ENCODE measurements around the gene ULK1. TPM values are rescaled to one million over a fixed set of nuclear protein-coding genes. Genes with fewer than 3 reads are reported as not detected.

ULK1 gene
- total RNA-seq, 1 experiment from 2014 or later, result 48.9 TPM

DNA sequence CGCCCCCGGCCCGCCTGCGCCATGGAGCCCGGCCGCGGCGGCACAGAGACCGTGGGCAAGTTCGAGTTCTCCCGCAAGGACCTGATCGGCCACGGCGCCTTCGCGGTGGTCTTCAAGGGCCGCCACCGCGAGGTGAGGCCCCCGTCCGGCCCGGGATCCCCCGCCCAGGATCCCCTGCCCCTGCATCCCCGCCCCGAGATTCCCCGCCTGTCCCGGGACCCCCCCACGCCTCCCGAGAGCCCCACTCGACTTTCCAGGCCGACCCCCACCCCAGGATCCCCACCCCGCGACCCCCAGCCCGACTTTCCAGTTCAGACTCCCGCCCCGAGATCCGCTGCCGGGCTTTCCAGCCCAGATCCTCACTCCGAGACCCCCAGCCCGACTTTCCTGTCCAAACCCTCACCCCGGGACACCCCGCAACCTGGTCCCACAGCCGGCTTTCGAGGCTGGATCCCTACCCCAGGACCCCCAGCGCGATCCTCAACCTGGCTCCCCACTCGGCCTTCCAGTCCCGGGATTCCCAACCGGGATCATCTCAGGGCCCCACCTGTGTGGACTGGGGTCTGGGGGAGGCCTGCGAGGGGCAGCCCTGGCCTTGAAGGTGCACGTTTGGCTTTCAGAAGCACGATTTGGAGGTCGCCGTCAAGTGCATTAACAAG, 688 bp downstream of the ULK1 start:
- DNase-seq, result no peak
- H3K36me3 Mint-ChIP-seq (ENCODE audit: insufficient read depth, unreplicated experiment), result peaks cover 29% of the 10 kb centered on the region
- H3K27ac Mint-ChIP-seq (ENCODE audit: unreplicated experiment), result peak overlapping the region; percentile 76
- CTCF ChIA-PET, result no interaction called here
- peaks cover 3% of the 10 kb centered on the region for H3K27me3 Mint-ChIP-seq (ENCODE audit: unreplicated experiment)
- BruUV-seq (replicated peaks), result no TSS peak
- peak overlapping the region; percentile 80 for H3K4me3 Mint-ChIP-seq (ENCODE audit: low read depth, unreplicated experiment)
- peaks cover 8% of the 10 kb centered on the region for H3K4me1 Mint-ChIP-seq (ENCODE audit: low read depth, unreplicated experiment)
- TF ChIP-seq, protein P1, sequence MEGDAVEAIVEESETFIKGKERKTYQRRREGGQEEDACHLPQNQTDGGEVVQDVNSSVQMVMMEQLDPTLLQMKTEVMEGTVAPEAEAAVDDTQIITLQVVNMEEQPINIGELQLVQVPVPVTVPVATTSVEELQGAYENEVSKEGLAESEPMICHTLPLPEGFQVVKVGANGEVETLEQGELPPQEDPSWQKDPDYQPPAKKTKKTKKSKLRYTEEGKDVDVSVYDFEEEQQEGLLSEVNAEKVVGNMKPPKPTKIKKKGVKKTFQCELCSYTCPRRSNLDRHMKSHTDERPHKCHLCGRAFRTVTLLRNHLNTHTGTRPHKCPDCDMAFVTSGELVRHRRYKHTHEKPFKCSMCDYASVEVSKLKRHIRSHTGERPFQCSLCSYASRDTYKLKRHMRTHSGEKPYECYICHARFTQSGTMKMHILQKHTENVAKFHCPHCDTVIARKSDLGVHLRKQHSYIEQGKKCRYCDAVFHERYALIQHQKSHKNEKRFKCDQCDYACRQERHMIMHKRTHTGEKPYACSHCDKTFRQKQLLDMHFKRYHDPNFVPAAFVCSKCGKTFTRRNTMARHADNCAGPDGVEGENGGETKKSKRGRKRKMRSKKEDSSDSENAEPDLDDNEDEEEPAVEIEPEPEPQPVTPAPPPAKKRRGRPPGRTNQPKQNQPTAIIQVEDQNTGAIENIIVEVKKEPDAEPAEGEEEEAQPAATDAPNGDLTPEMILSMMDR (IDR thresholded peaks at IDR 0.05; ENCODE audit: unreplicated experiment), result no peak
- intact Hi-C loops (cut with micrococcal nuclease; ENCODE audit: unreplicated experiment), result no loop called here
- no peaks in the 10 kb centered on the region for H3K9me3 Mint-ChIP-seq (ENCODE audit: low read depth, unreplicated experiment)

DNA sequence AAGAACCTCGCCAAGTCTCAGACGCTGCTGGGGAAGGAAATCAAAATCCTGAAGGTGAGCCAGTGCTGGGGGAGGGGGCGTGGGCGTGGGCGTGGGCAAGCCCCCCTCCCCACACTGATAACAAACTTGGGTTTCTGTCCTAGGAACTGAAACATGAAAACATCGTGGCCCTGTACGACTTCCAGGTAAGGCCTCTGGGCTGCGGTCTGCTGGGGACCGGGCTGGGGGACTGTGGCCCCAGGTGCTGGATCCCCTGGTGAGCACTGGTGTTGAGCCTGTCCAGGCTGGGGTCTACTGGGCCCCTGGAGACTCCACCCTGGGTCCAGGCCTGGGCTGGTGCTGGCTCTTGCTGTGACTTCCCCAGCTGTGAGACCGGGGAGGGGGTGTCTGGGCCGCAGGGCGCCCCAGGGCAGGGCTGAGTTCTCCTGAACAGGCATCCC, 1.2 kb downstream of the ULK1 start:
- Mint-ChIP-seq H3K9me3 (ENCODE audit: low read depth, unreplicated experiment) (no peaks in the 10 kb centered on the region), H3K36me3 (ENCODE audit: insufficient read depth, unreplicated experiment) (peaks cover 33% of the 10 kb centered on the region), H3K4me3 (ENCODE audit: low read depth, unreplicated experiment) (peak overlapping the region; percentile 80), H3K4me1 (ENCODE audit: low read depth, unreplicated experiment) (peaks cover 8% of the 10 kb centered on the region), H3K27ac (ENCODE audit: unreplicated experiment) (peak overlapping the region; percentile 76), H3K27me3 (ENCODE audit: unreplicated experiment) (no peaks in the 10 kb centered on the region)
- intact Hi-C loops (cut with micrococcal nuclease; ENCODE audit: unreplicated experiment), result no loop called here
- BruUV-seq (replicated peaks), result no TSS peak
- CTCF ChIA-PET, result no interaction called here
- TF ChIP-seq, protein P1 (IDR thresholded peaks at IDR 0.05; ENCODE audit: unreplicated experiment), result no peak
- no peak for DNase-seq

DNA sequence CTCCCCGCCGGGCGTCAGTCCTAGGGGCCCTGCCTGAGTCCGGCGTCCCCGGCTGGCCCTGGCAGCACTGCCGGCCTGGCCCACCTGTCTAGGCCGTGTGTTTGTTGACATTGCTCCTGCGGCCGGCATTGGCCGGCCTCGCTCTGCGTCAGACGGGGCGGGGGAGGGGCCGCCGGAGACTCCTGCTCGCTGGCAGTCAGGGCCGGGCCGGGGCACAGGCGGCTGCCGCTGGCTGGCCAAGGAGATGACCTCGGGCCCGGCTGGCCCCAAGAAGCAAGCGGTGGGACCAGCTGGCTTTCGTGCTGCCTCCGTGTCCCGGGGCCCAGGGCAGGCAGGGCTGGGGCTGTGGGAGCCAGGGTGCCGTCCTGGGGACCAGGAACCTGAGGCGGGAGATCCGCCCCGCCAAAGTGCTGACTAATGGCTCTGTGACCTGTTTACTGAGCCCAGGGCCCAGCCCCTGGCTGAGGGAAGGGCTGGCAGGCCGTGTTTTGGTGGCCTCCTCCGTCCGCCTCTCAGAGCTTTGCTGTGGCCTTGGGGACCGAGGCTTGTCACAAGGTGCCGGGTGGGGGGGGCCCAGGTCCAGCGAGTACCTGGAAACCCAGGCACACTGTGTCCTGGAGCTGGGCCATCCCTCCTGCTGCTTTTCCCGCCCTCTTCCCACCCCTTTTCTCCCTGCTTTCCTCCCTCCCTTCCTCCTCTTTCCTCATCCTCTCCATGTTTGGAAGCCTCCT, 1.8 kb downstream of the ULK1 start:
- Mint-ChIP-seq H3K4me3 (ENCODE audit: low read depth, unreplicated experiment) (peak overlapping the region; percentile 80), H3K9me3 (ENCODE audit: low read depth, unreplicated experiment) (no peaks in the 10 kb centered on the region), H3K27ac (ENCODE audit: unreplicated experiment) (peak overlapping the region; percentile 76), H3K27me3 (ENCODE audit: unreplicated experiment) (no peaks in the 10 kb centered on the region), H3K4me1 (ENCODE audit: low read depth, unreplicated experiment) (peaks cover 10% of the 10 kb centered on the region), H3K36me3 (ENCODE audit: insufficient read depth, unreplicated experiment) (peaks cover 35% of the 10 kb centered on the region)
- no TSS peak for BruUV-seq (replicated peaks)
- peak; percentile 96 for DNase-seq
- CTCF ChIA-PET, result interaction anchor here (0.6 to 1.1 kb wide), 3 partner anchors 8 to 45 kb away, joined by 3 to 7 read pairs (median 3); no protein-coding TSS in a partner anchor
- TF ChIP-seq, protein P1 (IDR thresholded peaks at IDR 0.05; ENCODE audit: unreplicated experiment), result no peak
- intact Hi-C loops (cut with micrococcal nuclease; ENCODE audit: unreplicated experiment), result no loop called here

DNA sequence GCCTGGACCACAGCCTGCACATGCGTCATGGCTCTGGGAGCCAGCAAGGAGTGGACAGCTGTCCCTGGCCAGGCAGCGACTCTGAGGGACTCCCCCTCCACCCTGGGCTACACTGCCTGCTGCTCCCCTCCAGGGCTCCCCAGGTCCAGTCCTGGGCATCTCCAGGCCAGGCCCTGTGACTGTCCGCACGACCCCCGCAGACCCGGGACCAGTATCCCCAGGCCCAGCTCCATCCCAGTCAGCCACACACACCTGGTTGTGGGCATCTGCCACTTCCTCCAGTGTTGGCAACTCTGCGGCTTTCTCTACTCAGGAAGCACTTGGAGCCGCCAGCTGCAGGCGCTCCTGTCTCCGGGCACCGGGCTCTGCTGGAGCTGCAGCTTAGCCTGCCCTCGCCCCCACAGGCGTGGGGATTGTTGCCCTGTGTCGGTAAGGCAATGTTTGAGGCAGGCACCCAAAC, 2.4 kb downstream of the ULK1 start:
- BruUV-seq (replicated peaks), result no TSS peak
- TF ChIP-seq, protein P1 (IDR thresholded peaks at IDR 0.05; ENCODE audit: unreplicated experiment), result no peak
- Mint-ChIP-seq H3K27ac (ENCODE audit: unreplicated experiment) (peak overlapping the region; percentile 76), H3K36me3 (ENCODE audit: insufficient read depth, unreplicated experiment) (peaks cover 37% of the 10 kb centered on the region), H3K4me1 (ENCODE audit: low read depth, unreplicated experiment) (peaks cover 16% of the 10 kb centered on the region), H3K27me3 (ENCODE audit: unreplicated experiment) (no peaks in the 10 kb centered on the region), H3K9me3 (ENCODE audit: low read depth, unreplicated experiment) (no peaks in the 10 kb centered on the region), H3K4me3 (ENCODE audit: low read depth, unreplicated experiment) (peak overlapping the region; percentile 80)
- intact Hi-C loops (cut with micrococcal nuclease; ENCODE audit: unreplicated experiment), result no loop called here
- DNase-seq, result no peak
- CTCF ChIA-PET, result interaction anchor here (0.6 to 1.1 kb wide), 2 partner anchors 9 to 45 kb away, joined by 3 read pairs; no protein-coding TSS in a partner anchor

Measured in Calu3 (cell line).